Measurements from ENCODE around the gene MIEN1. TPM values are rescaled to one million over a fixed set of nuclear protein-coding genes. Genes with fewer than 3 reads are reported as not detected.

Gene MIEN1
- total RNA-seq, 2 donors from 2014 or later, result 79.1 to 98.2 TPM

DNA sequence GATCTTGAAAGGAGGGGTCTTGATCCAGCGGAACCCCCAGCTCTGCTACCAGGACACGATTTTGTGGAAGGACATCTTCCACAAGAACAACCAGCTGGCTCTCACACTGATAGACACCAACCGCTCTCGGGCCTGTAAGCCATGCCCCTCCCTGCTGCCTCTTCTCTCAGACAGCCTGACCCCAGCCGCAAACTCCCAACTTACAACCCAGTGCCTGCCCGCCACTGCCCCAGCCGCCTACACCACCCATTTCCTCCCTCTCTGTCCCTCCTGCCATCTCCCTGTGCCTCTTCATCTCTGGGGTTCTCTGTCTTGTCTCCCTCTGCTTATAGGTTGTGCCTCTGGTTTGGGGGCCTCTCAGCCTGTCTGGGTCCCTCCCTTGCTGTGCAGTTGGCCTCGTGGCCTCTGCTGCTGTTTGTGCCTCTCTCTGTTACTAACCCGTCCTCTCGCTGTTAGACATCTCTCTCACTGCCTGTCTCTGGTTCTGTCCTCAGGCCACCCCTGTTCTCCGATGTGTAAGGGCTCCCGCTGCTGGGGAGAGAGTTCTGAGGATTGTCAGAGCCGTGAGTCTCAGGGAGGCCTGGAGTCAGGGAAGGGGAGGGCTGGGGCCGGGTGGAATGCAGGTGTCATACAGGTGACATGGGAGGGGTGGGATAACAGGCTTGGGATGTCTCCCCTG lies 20.9 kb downstream of the MIEN1 start:
- H3K27ac ChIP-seq, result peak overlapping the region in 1 of 4 donors; percentile 97
- DNase-seq, result no peak
- no peaks in the 10 kb centered on the region for H3K27me3 ChIP-seq
- no peaks in the 10 kb centered on the region for H3K9me3 ChIP-seq
- no peak for TF ChIP-seq POLR2A (IDR thresholded peaks at IDR 0.05)
- TF ChIP-seq, protein P1, sequence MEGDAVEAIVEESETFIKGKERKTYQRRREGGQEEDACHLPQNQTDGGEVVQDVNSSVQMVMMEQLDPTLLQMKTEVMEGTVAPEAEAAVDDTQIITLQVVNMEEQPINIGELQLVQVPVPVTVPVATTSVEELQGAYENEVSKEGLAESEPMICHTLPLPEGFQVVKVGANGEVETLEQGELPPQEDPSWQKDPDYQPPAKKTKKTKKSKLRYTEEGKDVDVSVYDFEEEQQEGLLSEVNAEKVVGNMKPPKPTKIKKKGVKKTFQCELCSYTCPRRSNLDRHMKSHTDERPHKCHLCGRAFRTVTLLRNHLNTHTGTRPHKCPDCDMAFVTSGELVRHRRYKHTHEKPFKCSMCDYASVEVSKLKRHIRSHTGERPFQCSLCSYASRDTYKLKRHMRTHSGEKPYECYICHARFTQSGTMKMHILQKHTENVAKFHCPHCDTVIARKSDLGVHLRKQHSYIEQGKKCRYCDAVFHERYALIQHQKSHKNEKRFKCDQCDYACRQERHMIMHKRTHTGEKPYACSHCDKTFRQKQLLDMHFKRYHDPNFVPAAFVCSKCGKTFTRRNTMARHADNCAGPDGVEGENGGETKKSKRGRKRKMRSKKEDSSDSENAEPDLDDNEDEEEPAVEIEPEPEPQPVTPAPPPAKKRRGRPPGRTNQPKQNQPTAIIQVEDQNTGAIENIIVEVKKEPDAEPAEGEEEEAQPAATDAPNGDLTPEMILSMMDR (IDR thresholded peaks at IDR 0.05), result no peak
- peaks cover 40% of the 10 kb centered on the region for H3K4me1 ChIP-seq
- intact Hi-C loops (cut with DNase I), result no loop called here
- ATAC-seq, result no peak
- 84 to 87% methylated on average over 14 of the region's 14 CpGs for WGBS, 2 donors
- H3K4me3 ChIP-seq, result no peak overlapping the region
- peaks cover 0 to 8% of the 10 kb centered on the region in 2 donors for H3K36me3 ChIP-seq (replicated peaks in 1 of 2; ENCODE audit: insufficient read depth in 1 of 2, low read depth in 2 of 2)

DNA sequence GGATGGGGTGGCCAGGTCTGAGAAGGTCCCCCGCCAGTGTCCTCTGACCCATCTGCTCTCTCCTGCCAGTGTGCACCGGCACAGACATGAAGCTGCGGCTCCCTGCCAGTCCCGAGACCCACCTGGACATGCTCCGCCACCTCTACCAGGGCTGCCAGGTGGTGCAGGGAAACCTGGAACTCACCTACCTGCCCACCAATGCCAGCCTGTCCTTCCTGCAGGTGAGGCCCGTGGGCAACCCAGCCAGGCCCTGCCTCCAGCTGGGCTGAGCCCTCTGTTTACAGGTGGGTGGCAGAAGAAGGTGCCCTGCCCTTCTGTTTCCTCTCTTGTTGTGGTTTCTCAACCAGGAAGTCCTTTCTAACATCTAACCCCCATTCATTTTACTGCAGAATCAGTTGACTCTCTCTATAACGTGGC lies 23.4 kb downstream of the MIEN1 start:
- peak overlapping the region; percentile 95 to 99 (median 97) for H3K27ac ChIP-seq

DNA sequence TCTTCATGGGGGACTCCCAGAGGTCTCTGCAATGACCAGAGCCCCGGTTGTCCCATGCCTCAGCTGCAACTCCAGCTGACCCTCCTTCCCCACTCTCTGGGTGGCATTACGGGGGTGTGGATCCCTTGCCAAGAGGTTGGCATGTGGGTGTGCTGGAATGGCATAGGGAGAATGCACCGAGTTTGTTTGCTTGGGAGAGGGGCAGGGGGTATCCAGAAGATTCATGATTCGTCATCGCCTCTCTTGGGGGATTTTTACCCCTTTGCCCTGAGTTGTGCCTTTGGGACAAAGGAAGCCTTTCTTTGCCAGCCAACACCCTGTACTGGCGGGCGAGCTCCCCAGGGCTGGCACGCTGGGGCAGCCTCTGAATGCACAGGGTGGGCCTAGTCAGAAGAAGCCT lies 23.9 kb downstream of the MIEN1 start:
- no peak overlapping the region for H3K4me3 ChIP-seq
- no peaks in the 10 kb centered on the region for H3K27me3 ChIP-seq
- intact Hi-C loops (cut with DNase I), result no loop called here
- H3K9me3 ChIP-seq, result no peaks in the 10 kb centered on the region
- WGBS, 2 donors, result 41 to 57% methylated on average over 7 to 8 of the region's 8 CpGs
- ATAC-seq, result peak; percentile 8
- peak in 2 of 4 donors; percentile 39 for DNase-seq
- H3K27ac ChIP-seq, result peak overlapping the region; percentile 95 to 99 (median 97)
- TF ChIP-seq, protein P1 (IDR thresholded peaks at IDR 0.05), result no peak
- TF ChIP-seq POLR2A (IDR thresholded peaks at IDR 0.05), result no peak
- H3K36me3 ChIP-seq (replicated peaks in 1 of 2; ENCODE audit: insufficient read depth in 1 of 2, low read depth in 2 of 2), result no peaks in the 10 kb centered on the region
- peaks cover 71% of the 10 kb centered on the region for H3K4me1 ChIP-seq

More for the DNA sequence above, 23.4 kb downstream of the MIEN1 start:
- TF ChIP-seq, protein P1 (IDR thresholded peaks at IDR 0.05), result no peak
- no peak for TF ChIP-seq POLR2A (IDR thresholded peaks at IDR 0.05)
- WGBS, 2 donors, result 56 to 80% methylated on average over 3 to 7 of the region's 7 CpGs
- Histone ChIP-seq H3K4me3 (no peak overlapping the region), H3K9me3 (no peaks in the 10 kb centered on the region), H3K36me3 (replicated peaks in 1 of 2; ENCODE audit: insufficient read depth in 1 of 2, low read depth in 2 of 2) (peaks cover 0 to 2% of the 10 kb centered on the region in 2 donors), H3K27me3 (no peaks in the 10 kb centered on the region), H3K4me1 (peaks cover 65% of the 10 kb centered on the region)
- ATAC-seq (no peak), DNase-seq (no peak)
- intact Hi-C loops (cut with DNase I), result no loop called here

- peak; percentile 92 for ATAC-seq
- DNase-seq, result peak; percentile 89 to 96 (median 94)
- peaks cover 76% of the 10 kb centered on the region for H3K4me1 ChIP-seq
Measured at GRCh38 chr17:39705786-39706348, 24.5 kb downstream of the MIEN1 start.

More at GRCh38 chr17:39705786-39706348, 24.5 kb downstream of the MIEN1 start:
- no peaks in the 10 kb centered on the region for H3K27me3 ChIP-seq
- intact Hi-C loops (cut with DNase I), result no loop called here
- peak; percentile 30 to 68 (median 61) for TF ChIP-seq POLR2A (IDR thresholded peaks at IDR 0.05)
- TF ChIP-seq, protein P1 (IDR thresholded peaks at IDR 0.05), result peak in 4 of 7 experiments; percentile 47 to 69 (median 50)
- H3K4me3 ChIP-seq, result no peak overlapping the region
- no peaks in the 10 kb centered on the region for H3K9me3 ChIP-seq
- H3K27ac ChIP-seq, result peak overlapping the region; percentile 95 to 99 (median 97)
- WGBS, 2 donors, result 0 to 34% methylated on average over 2 to 12 of the region's 12 CpGs
- no peaks in the 10 kb centered on the region for H3K36me3 ChIP-seq (replicated peaks in 1 of 2; ENCODE audit: insufficient read depth in 1 of 2, low read depth in 2 of 2)

Measured in body of pancreas (tissue), 4 donors.